Keratinocyte (primary cell): ENCODE results near the gene YJU2.

Source experiments
- CTCF ChIP-seq, 3 experiments: IDR thresholded peaks in 1 of 3; conservative IDR thresholded peaks in 1 of 3; optimal IDR thresholded peaks in 1 of 3; 2 replicates in 2 of 3; 3 replicates in 1 of 3; pipeline versions ENCODE3 to v1.5.1; 2011; ENCODE audit warnings: low read length in 3 of 3, mild to moderate bottlenecking in 3 of 3, moderate library complexity in 2 of 3, control low read depth in 1 of 3, inconsistent platforms in 1 of 3; ENCODE audit not compliant: insufficient read depth in 2 of 3; ENCODE audit errors: extremely low read depth in 1 of 3
- EZH2 ChIP-seq: IDR thresholded peaks from one replicate; pipeline ENCODE4 v1.6.1; 2012; ENCODE audit warnings: inconsistent platforms, mild to moderate bottlenecking, low read length, moderate library complexity

GRCh38 chr19:4272894-4273293, 26.0 kb downstream of the YJU2 start:
- TF ChIP-seq CTCF (optimal IDR thresholded peaks at IDR 0.05 in 1 of 3, IDR thresholded peaks at IDR 0.05 in 1 of 3, conservative IDR thresholded peaks at IDR 0.05 in 1 of 3; ENCODE audit: extremely low read depth in 1 of 3, insufficient read depth in 2 of 3, low read length in 3 of 3) = no peak
- no peak for TF ChIP-seq EZH2
